ENCODE measurements around the gene TMEM17. TPM values are rescaled to one million over a fixed set of nuclear protein-coding genes. Genes with fewer than 3 reads are reported as not detected.

The TMEM17 gene
- polyA plus RNA-seq, 2 of the 4 experiments (the other 2 are of a cell fraction) = 5.2 to 10.2 TPM

- no peak for TF ChIP-seq CBX2 (IDR thresholded peaks at IDR 0.05; ENCODE audit: borderline replicate concordance, low read depth)
Observed at GRCh38 chr2:62540408-62541168, 34.6 kb upstream of the TMEM17 start (continued).

GRCh38 chr2:62539606-62540407 is 33.8 kb upstream of the TMEM17 start:
- H3K9me3 ChIP-seq = no peaks in the 10 kb centered on the region
- H3K4me2 ChIP-seq = peak overlapping the region; percentile 61
- ATAC-seq (peak in 1 of 2 experiments; percentile 35; a peak in 2 of 6 replicates), DNase-seq (ENCODE audit: low read depth in 1 of 2, low spot score in 1 of 2) (no peak), FAIRE-seq (no peak)
- peaks cover 26% of the 10 kb centered on the region for H3K4me1 ChIP-seq
- no peak overlapping the region for H3K4me3 ChIP-seq
- ChIA-PET POLR2A (interaction anchor here (1.7 kb wide), 1 partner anchor 34 kb away, joined by 6 read pairs; the partner anchor contains the start of gene TMEM17), CTCF (interaction anchor here (0.9 to 2.8 kb wide), 3 partner anchors 18 to 233 kb away, joined by 3 to 9 read pairs (median 4); no protein-coding TSS in a partner anchor)
- H3K27ac ChIP-seq = peak overlapping the region; percentile 69 to 72
- TF ChIP-seq MAFK (IDR thresholded peaks at IDR 0.05; ENCODE audit: partially characterized antibody) = no peak
- no peak for TF ChIP-seq MAZ (IDR thresholded peaks at IDR 0.05; ENCODE audit: borderline replicate concordance, low read depth, low read length)
- no peak for TF ChIP-seq USF2 (IDR thresholded peaks at IDR 0.05)
- TF ChIP-seq, protein P1, sequence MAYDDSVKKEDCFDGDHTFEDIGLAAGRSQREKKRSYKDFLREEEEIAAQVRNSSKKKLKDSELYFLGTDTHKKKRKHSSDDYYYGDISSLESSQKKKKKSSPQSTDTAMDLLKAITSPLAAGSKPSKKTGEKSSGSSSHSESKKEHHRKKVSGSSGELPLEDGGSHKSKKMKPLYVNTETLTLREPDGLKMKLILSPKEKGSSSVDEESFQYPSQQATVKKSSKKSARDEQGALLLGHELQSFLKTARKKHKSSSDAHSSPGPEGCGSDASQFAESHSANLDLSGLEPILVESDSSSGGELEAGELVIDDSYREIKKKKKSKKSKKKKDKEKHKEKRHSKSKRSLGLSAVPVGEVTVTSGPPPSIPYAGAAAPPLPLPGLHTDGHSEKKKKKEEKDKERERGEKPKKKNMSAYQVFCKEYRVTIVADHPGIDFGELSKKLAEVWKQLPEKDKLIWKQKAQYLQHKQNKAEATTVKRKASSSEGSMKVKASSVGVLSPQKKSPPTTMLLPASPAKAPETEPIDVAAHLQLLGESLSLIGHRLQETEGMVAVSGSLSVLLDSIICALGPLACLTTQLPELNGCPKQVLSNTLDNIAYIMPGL (CRISPR knock-in tag; IDR thresholded peaks at IDR 0.05; ENCODE audit: borderline replicate concordance) = no peak
- TF ChIP-seq HOXB13 (CRISPR knock-in tag; IDR thresholded peaks at IDR 0.05; ENCODE audit: low read depth) = no peak
- no peak for TF ChIP-seq KDM5A (IDR thresholded peaks at IDR 0.05)
- TF ChIP-seq FOSL2 (IDR thresholded peaks at IDR 0.05) = no peak
- TF ChIP-seq FOSL2 (CRISPR knock-in tag; IDR thresholded peaks at IDR 0.05) = no peak
- TF ChIP-seq ATOH8 (CRISPR knock-in tag; IDR thresholded peaks at IDR 0.05; ENCODE audit: low read depth) = no peak
- no peak for TF ChIP-seq RNF2 (IDR thresholded peaks at IDR 0.05; ENCODE audit: borderline replicate concordance, low read depth)
- no peak for TF ChIP-seq HDAC2 (IDR thresholded peaks at IDR 0.05)
- no peak for TF ChIP-seq TP53 (CRISPR knock-in tag; IDR thresholded peaks at IDR 0.05)

DNA sequence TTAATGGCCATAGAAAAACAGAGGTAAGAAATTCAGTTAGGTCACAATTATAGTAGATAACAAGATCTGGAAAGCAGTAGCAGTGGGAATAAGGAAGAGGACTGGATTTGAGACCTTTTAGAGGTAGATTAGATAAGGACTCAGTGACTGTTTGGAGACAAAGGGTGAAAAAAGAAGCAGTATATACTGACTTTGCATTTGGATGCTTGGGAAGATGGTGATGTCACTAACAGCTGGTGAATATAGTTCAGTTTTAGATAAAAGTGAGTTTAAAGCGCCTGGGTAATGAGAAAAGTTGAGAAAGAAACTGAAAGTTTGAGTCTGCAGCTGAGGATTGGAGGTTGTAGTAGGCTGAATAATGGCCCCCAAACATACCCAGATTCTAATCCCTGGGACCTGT is 32.8 kb upstream of the TMEM17 start:
- H3K4me1 ChIP-seq = peaks cover 26% of the 10 kb centered on the region
- POLR2A ChIA-PET = interaction anchor here (1.7 kb wide), 1 partner anchor 33 kb away, joined by 6 read pairs; the partner anchor contains the start of gene TMEM17
- H3K4me2 ChIP-seq = no peak overlapping the region
- CTCF ChIA-PET = interaction anchor here (0.6 to 1.5 kb wide), 5 partner anchors 11 to 234 kb away, joined by 3 to 5 read pairs (median 3); no protein-coding TSS in a partner anchor
- TF ChIP-seq BCL3 (IDR thresholded peaks at IDR 0.05) (no peak), MYC (IDR thresholded peaks at IDR 0.05; ENCODE audit: borderline replicate concordance, low read length) (no peak), NPAS2 (CRISPR knock-in tag; IDR thresholded peaks at IDR 0.05; ENCODE audit: borderline replicate concordance) (no peak), CHD4 (IDR thresholded peaks at IDR 0.05; ENCODE audit: borderline replicate concordance) (no peak), RARB (CRISPR knock-in tag; IDR thresholded peaks at IDR 0.05) (no peak), RNF2 (IDR thresholded peaks at IDR 0.05; ENCODE audit: borderline replicate concordance, low read depth) (no peak), ZFP36 (IDR thresholded peaks at IDR 0.05; ENCODE audit: borderline replicate concordance, partially characterized antibody) (no peak), ELK1 (IDR thresholded peaks at IDR 0.05; ENCODE audit: low read depth, low read length) (no peak), ZNF302 (CRISPR knock-in tag; IDR thresholded peaks at IDR 0.05) (no peak), NFE2L2 (conservative IDR thresholded peaks at IDR 0.05; ENCODE audit: low read length) (no peak), SMC3 (IDR thresholded peaks at IDR 0.05) (no peak), MAFK (IDR thresholded peaks at IDR 0.05; ENCODE audit: partially characterized antibody) (no peak)
- TF ChIP-seq, protein P2, sequence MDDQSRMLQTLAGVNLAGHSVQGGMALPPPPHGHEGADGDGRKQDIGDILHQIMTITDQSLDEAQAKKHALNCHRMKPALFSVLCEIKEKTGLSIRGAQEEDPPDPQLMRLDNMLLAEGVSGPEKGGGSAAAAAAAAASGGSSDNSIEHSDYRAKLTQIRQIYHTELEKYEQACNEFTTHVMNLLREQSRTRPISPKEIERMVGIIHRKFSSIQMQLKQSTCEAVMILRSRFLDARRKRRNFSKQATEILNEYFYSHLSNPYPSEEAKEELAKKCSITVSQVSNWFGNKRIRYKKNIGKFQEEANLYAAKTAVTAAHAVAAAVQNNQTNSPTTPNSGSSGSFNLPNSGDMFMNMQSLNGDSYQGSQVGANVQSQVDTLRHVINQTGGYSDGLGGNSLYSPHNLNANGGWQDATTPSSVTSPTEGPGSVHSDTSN (IDR thresholded peaks at IDR 0.05) = no peak
- no peak for FAIRE-seq
- no peaks in the 10 kb centered on the region for H3K9me3 ChIP-seq
- H3K27ac ChIP-seq = peak overlapping the region in 1 of 2 experiments; percentile 72; a peak in 2 of 6 replicates
- no peak for DNase-seq (ENCODE audit: low read depth in 1 of 2, low spot score in 1 of 2)
- ATAC-seq = no peak
- no peak overlapping the region for H3K4me3 ChIP-seq
- WGBS (ENCODE audit: missing lambda C conversion rate) = 88% methylated on average over 1 of the region's 1 CpG
